GM12878 (cell line): ENCODE measurements around the gene ACVR1B. TPM values are rescaled to one million over a fixed set of nuclear protein-coding genes. Genes with fewer than 3 reads are reported as not detected.

Experiments
- ATAC-seq: fragments of 200-7000 bp; cut with Tn5 transposase; 3 replicates; pipeline ENCODE4 v1.9.1; 2020; ENCODE audit warnings: mild to moderate bottlenecking, moderate library complexity
- BruUV-seq: library from RNA; stranded (reverse); fragments of 400-500 nt; replicated peaks from 2 replicates; lab custom pipeline; 2021; lab: Mats Ljungman, UMichigan
- CTCF ChIA-PET: fragments of 300-600 bp; sonication (Branson Sonifier 250); formaldehyde crosslinking; extraction: SDS; loops from one replicate; lab custom pipeline; 2021; ENCODE audit warnings: inconsistent platforms; lab: Yijun Ruan, JAX
- POLR2A ChIA-PET: fragments of 350-600 bp; formaldehyde crosslinking; extraction: SDS; loops from one replicate; lab custom pipeline; 2021; ENCODE audit warnings: inconsistent platforms; lab: Charles Lee
- RAD21 ChIA-PET: fragments of 300-600 bp; sonication (Branson Sonifier 250); formaldehyde crosslinking; loops from one replicate; lab custom pipeline; 2023; ENCODE audit warnings: antibody characterized with exemption; ENCODE audit not compliant: unreplicated experiment; lab: Charles Lee
- SMC1A ChIA-PET: fragments of 300-600 bp; sonication (Branson Sonifier 250); formaldehyde crosslinking; loops from one replicate; lab custom pipeline; 2023; ENCODE audit not compliant: unreplicated experiment, uncharacterized antibody; lab: Charles Lee
- DNase-seq: peaks from one replicate; pipeline ENCODE4 v3.0.0-alpha.2; 2011; ENCODE audit warnings: low read depth, low spot score
- FAIRE-seq: peaks from 3 replicates; lab custom pipeline; 2011; peaks lifted over from hg19 to GRCh38; lab: Jason Lieb, UNC
- H2AFZ ChIP-seq: 2 replicates; pipeline ENCODE4 v1.6.0; 2011; ENCODE audit warnings: low read depth, low read length, control low read depth; ENCODE audit not compliant: control insufficient read depth
- H3K27ac ChIP-seq: 2 replicates; pipeline ENCODE4 v1.5.1; 2011; ENCODE audit warnings: control low read depth; ENCODE audit not compliant: control insufficient read depth, insufficient read depth
- H3K27me3 ChIP-seq, 2 experiments: replicated peaks in 1 of 2; 2 replicates each; pipeline versions ENCODE4 v1.6.0 to v1.6.1; 2011; ENCODE audit warnings: low read length in 1 of 2; ENCODE audit not compliant: control insufficient read depth in 2 of 2, insufficient read depth in 2 of 2
- H3K36me3 ChIP-seq, 2 experiments: 2 replicates each; pipeline ENCODE4 v1.5.1; 2011; ENCODE audit warnings: low read length in 1 of 2; ENCODE audit not compliant: control insufficient read depth in 2 of 2, insufficient read depth in 2 of 2
- H3K4me1 ChIP-seq: 2 replicates; pipeline ENCODE4 v1.6.1; 2011; ENCODE audit warnings: mild to moderate bottlenecking, low read length, moderate library complexity, mixed read lengths; ENCODE audit not compliant: control insufficient read depth, insufficient read depth
- H3K4me2 ChIP-seq: 2 replicates; pipeline ENCODE4 v1.6.0; 2011; ENCODE audit warnings: control low read depth; ENCODE audit not compliant: control insufficient read depth, insufficient read depth
- H3K4me3 ChIP-seq: fragments of 200-600 bp; sonication (generic); 2 replicates; pipeline ENCODE4 v1.5.1; 2016
- H3K79me2 ChIP-seq: 2 replicates; pipeline ENCODE4 v1.6.0; 2011; ENCODE audit warnings: low read length; ENCODE audit not compliant: control insufficient read depth, insufficient read depth
- H3K9ac ChIP-seq: 2 replicates; pipeline ENCODE4 v1.8.0; 2011; ENCODE audit warnings: low read length, control low read depth, mixed read lengths; ENCODE audit not compliant: control insufficient read depth, insufficient read depth
- H3K9me3 ChIP-seq: replicated peaks from 3 replicates; pipeline ENCODE4 v1.5.1; 2011; ENCODE audit warnings: mild to moderate bottlenecking, low read length; ENCODE audit not compliant: control insufficient read depth, insufficient read depth
- H4K20me1 ChIP-seq: 2 replicates; pipeline ENCODE4 v1.6.0; 2011; ENCODE audit not compliant: control insufficient read depth, insufficient read depth
- ATF7 ChIP-seq: fragments of 450-650 bp; IDR thresholded peaks from 2 replicates; pipeline ENCODE4 v1.6.1; 2016; ENCODE audit warnings: low read depth, mild to moderate bottlenecking
- BACH1 ChIP-seq: fragments of 450-650 bp; IDR thresholded peaks from 2 replicates; pipeline ENCODE4 v1.6.1; 2017; ENCODE audit warnings: mild to moderate bottlenecking, borderline replicate concordance
- BCL11A ChIP-seq: IDR thresholded peaks from 2 replicates; pipeline ENCODE4 v1.6.1; 2011; ENCODE audit warnings: low read depth, low read length
- BMI1 ChIP-seq: fragments of 450-650 bp; IDR thresholded peaks from 2 replicates; pipeline ENCODE4 v1.6.1; 2016; ENCODE audit warnings: mild to moderate bottlenecking, moderate library complexity, borderline replicate concordance
- CHD2 ChIP-seq: IDR thresholded peaks from 2 replicates; pipeline ENCODE4 v1.6.1; 2011; ENCODE audit warnings: low read depth, low read length, improper control_type of control experiment, borderline replicate concordance
- DPF2 ChIP-seq: fragments of 450-650 bp; IDR thresholded peaks from 2 replicates; pipeline ENCODE4 v1.6.1; 2017; ENCODE audit warnings: mild to moderate bottlenecking
- FOXK2 ChIP-seq: fragments of 450-650 bp; IDR thresholded peaks from 2 replicates; pipeline ENCODE4 v1.6.1; 2017; ENCODE audit warnings: mild to moderate bottlenecking, moderate library complexity
- POLR2AphosphoS5 ChIP-seq: IDR thresholded peaks from 2 replicates; pipeline ENCODE4 v1.6.1; 2011; ENCODE audit warnings: mild to moderate bottlenecking, low read length, inconsistent platforms
- RUNX3 ChIP-seq: IDR thresholded peaks from 2 replicates; pipeline ENCODE4 v1.6.1; 2012; ENCODE audit warnings: low read length, inconsistent platforms
- SREBF1 ChIP-seq: IDR thresholded peaks from 2 replicates; pipeline ENCODE4 v1.6.1; 2012; ENCODE audit warnings: mild to moderate bottlenecking, low read length
- ZBTB11 ChIP-seq: fragments of 450-650 bp; formaldehyde crosslinking; IDR thresholded peaks from 2 replicates; pipeline ENCODE4 v1.5.0; 2022; ENCODE audit warnings: mild to moderate bottlenecking, missing genetic modification characterization
- WGBS: methylation state at CpG from one replicate; pipeline ENCODE4 v1.1.6; 2016; ENCODE audit warnings: low lambda C conversion rate; ENCODE audit not compliant: insufficient replicate concordance, insufficient coverage; ENCODE audit errors: missing lambda C conversion rate; 5-methylcytosine and 5-hydroxymethylcytosine counted together
- in situ Hi-C: fragments of 300-500 bp; cut with MboI; formaldehyde crosslinking; loops from 9 replicates; pipeline ENCODE4 v1.14.3; 2018; ENCODE audit warnings: mixed read lengths
- intact Hi-C: fragments of 100-400 bp; cut with micrococcal nuclease; formaldehyde crosslinking; loops from one replicate; pipeline ENCODE4 v1.14.2; 2022; ENCODE audit not compliant: unreplicated experiment
- polyA plus RNA-seq, 11 experiments: library from polyadenylated mRNA; depleted of rRNA in 4 of 11; unstranded in 6 of 11; stranded (reverse) in 5 of 11; fragments of >200 nt; fragmentation: Nextera tagmentation in 4 of 11; fragmentation: Illumina TruSeq in 1 of 11; extraction: Ambion mirVana in 4 of 11; extraction: Trizol in 1 of 11; gene quantifications; 1 replicate in 1 of 11; 2 replicates in 10 of 11; pipeline versions ENCODE4 v1.2.1 to v1.2.3, GENCODE V29; 2011 to 2016; ENCODE audit warnings: inconsistent platforms in 2 of 11, missing spikeins in 2 of 11, low read depth in 1 of 11
- total RNA-seq, 4 experiments: library from RNA; depleted of rRNA in 3 of 4; stranded (reverse); fragments of >200 nt in 3 of 4; fragmentation: Illumina TruSeq in 1 of 4; extraction: Trizol in 1 of 4; gene quantifications; 2 replicates each; pipeline versions ENCODE4 v1.2.1 to v1.2.3, GENCODE V29; 2013 to 2021
- TF ChIP-seq, protein P1 (sequence below): fragments of 450-650 bp; conservative IDR thresholded peaks from 2 replicates; pipeline ENCODE4 v1.6.1; 2017; ENCODE audit warnings: mild to moderate bottlenecking, moderate library complexity
- TF ChIP-seq, protein P2 (sequence below): fragments of 450-650 bp; IDR thresholded peaks from 2 replicates; pipeline ENCODE4 v1.6.1; 2016; ENCODE audit warnings: mild to moderate bottlenecking, moderate library complexity, borderline replicate concordance

ACVR1B gene
- total and polyA plus RNA-seq, 10 of the 15 experiments (the other 5 are each of a cell fraction or from before 2014, with no cell fraction given), result 0.02 to 0.69 (median 0.16) TPM; not detected in 2

- Histone ChIP-seq H3K9ac (peak overlapping the region; percentile 56), H2AFZ (peak overlapping the region; percentile 64), H3K4me2 (peak overlapping the region; percentile 88), H3K27ac (no peak overlapping the region), H3K36me3 (no peaks in the 10 kb centered on the region), H3K4me3 (peak overlapping the region; percentile 51; the same call in 1 of the 2 replicates), H4K20me1 (no peaks in the 10 kb centered on the region), H3K4me1 (peaks cover 17% of the 10 kb centered on the region), H3K79me2 (no peaks in the 10 kb centered on the region), H3K27me3 (no peaks in the 10 kb centered on the region; a peak in 1 of 4 replicates), H3K9me3 (no peaks in the 10 kb centered on the region)
- BruUV-seq, result TSS peak; percentile 89
- ChIA-PET POLR2A (interaction anchor here (0.6 to 6.0 kb wide), 10 partner anchors 14 to 1254 kb away, joined by 3 to 24 read pairs (median 5); partner anchors contain the start of genes ATG101 and NR4A1), SMC1A (interaction anchor here (1.1 to 13.7 kb wide), 9 partner anchors 8 to 87 kb away, joined by 3 to 322 read pairs (median 12); partner anchors contain the start of genes ATG101 and NR4A1), CTCF (interaction anchor here (1.0 to 15.6 kb wide), 15 partner anchors 8 to 245 kb away, joined by 3 to 622 read pairs (median 6); partner anchors contain the start of genes NR4A1 and SMIM41), RAD21 (interaction anchor here (1.2 to 4.0 kb wide), 11 partner anchors 8 to 88 kb away, joined by 4 to 35 read pairs (median 8); partner anchors contain the start of gene ATG101)
- DNase-seq (no peak), ATAC-seq (no peak), FAIRE-seq (no peak)
- intact Hi-C loops (no loop called here), in situ Hi-C loops (no loop called here)
- WGBS, result 28% methylated on average over 13 of the region's 13 CpGs
- TF ChIP-seq, protein P1, sequence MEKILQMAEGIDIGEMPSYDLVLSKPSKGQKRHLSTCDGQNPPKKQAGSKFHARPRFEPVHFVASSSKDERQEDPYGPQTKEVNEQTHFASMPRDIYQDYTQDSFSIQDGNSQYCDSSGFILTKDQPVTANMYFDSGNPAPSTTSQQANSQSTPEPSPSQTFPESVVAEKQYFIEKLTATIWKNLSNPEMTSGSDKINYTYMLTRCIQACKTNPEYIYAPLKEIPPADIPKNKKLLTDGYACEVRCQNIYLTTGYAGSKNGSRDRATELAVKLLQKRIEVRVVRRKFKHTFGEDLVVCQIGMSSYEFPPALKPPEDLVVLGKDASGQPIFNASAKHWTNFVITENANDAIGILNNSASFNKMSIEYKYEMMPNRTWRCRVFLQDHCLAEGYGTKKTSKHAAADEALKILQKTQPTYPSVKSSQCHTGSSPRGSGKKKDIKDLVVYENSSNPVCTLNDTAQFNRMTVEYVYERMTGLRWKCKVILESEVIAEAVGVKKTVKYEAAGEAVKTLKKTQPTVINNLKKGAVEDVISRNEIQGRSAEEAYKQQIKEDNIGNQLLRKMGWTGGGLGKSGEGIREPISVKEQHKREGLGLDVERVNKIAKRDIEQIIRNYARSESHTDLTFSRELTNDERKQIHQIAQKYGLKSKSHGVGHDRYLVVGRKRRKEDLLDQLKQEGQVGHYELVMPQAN, result no peak
- TF ChIP-seq BCL11A (no peak), BMI1 (0 out of 2 replicates have a peak, but pooled peaks have one; percentile 13), RUNX3 (no peak), FOXK2 (no peak), CHD2 (0 out of 2 replicates have a peak, but pooled peaks have one; percentile 15), ATF7 (no peak), BACH1 (no peak), POLR2AphosphoS5 (no peak), DPF2 (no peak), SREBF1 (no peak), ZBTB11 (CRISPR knock-in tag) (no peak)
- TF ChIP-seq, protein P2, sequence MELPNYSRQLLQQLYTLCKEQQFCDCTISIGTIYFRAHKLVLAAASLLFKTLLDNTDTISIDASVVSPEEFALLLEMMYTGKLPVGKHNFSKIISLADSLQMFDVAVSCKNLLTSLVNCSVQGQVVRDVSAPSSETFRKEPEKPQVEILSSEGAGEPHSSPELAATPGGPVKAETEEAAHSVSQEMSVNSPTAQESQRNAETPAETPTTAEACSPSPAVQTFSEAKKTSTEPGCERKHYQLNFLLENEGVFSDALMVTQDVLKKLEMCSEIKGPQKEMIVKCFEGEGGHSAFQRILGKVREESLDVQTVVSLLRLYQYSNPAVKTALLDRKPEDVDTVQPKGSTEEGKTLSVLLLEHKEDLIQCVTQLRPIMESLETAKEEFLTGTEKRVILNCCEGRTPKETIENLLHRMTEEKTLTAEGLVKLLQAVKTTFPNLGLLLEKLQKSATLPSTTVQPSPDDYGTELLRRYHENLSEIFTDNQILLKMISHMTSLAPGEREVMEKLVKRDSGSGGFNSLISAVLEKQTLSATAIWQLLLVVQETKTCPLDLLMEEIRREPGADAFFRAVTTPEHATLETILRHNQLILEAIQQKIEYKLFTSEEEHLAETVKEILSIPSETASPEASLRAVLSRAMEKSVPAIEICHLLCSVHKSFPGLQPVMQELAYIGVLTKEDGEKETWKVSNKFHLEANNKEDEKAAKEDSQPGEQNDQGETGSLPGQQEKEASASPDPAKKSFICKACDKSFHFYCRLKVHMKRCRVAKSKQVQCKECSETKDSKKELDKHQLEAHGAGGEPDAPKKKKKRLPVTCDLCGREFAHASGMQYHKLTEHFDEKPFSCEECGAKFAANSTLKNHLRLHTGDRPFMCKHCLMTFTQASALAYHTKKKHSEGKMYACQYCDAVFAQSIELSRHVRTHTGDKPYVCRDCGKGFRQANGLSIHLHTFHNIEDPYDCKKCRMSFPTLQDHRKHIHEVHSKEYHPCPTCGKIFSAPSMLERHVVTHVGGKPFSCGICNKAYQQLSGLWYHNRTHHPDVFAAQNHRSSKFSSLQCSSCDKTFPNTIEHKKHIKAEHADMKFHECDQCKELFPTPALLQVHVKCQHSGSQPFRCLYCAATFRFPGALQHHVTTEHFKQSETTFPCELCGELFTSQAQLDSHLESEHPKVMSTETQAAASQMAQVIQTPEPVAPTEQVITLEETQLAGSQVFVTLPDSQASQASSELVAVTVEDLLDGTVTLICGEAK, result peak; percentile 55; the same call in 1 of the 2 replicates
Observed at GRCh38 chr12:52033446-52034140, 82.1 kb downstream of the ACVR1B start.
